Measurements from ENCODE around the gene LY86. TPM values are rescaled to one million over a fixed set of nuclear protein-coding genes. Genes with fewer than 3 reads are reported as not detected.

LY86 gene
- total RNA-seq, 3 donors from 2014 or later = 1.2 to 2.8 (median 1.6) TPM

DNA sequence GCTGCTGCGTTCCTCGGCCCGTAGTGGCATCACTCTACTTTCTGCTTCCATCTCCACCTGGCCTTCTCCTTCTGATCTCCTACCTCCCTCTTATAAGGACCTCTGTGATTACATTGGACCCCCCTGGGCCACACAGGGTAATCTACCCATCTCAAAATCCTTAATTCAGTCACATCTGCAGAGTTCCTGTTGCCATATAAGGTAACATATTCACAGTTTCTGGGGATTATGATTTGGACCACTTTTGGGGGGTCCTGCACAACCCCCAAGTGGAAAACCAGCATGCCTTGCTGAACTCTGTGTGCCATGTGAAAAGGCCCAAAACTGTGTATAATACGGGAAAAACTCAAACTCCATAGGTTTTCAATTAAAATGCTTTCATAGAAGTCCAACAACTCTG is 51.1 kb downstream of the LY86 start:
- ATAC-seq (no peak), DNase-seq (no peak)
- TF ChIP-seq, protein P1, sequence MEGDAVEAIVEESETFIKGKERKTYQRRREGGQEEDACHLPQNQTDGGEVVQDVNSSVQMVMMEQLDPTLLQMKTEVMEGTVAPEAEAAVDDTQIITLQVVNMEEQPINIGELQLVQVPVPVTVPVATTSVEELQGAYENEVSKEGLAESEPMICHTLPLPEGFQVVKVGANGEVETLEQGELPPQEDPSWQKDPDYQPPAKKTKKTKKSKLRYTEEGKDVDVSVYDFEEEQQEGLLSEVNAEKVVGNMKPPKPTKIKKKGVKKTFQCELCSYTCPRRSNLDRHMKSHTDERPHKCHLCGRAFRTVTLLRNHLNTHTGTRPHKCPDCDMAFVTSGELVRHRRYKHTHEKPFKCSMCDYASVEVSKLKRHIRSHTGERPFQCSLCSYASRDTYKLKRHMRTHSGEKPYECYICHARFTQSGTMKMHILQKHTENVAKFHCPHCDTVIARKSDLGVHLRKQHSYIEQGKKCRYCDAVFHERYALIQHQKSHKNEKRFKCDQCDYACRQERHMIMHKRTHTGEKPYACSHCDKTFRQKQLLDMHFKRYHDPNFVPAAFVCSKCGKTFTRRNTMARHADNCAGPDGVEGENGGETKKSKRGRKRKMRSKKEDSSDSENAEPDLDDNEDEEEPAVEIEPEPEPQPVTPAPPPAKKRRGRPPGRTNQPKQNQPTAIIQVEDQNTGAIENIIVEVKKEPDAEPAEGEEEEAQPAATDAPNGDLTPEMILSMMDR (IDR thresholded peaks at IDR 0.05) = no peak

DNA sequence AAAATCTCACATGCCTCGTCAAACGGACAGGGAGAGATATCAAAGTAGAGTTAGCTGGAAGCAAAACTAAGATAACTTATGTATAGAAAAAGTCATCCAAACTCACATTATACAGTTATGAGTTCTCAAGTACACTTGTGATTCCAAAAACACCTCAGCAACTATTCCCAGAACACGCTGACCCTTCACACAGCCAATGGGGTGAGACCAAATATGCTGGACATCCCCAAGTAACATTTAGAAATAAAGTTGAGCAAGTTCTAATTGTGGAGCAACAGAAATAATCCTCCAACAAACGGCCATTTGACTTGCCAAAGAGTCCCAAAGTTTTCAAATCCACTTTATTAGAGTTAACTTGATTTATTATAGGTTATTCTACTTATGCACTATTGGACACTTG is 52.4 kb downstream of the LY86 start:
- ATAC-seq (no peak), DNase-seq (no peak)
- H3K36me3 ChIP-seq (ENCODE audit: low read depth) = no peaks in the 10 kb centered on the region
- no peaks in the 10 kb centered on the region for H3K4me1 ChIP-seq (ENCODE audit: low read depth)
- H3K9me3 ChIP-seq = no peaks in the 10 kb centered on the region
- TF ChIP-seq, protein P1 (IDR thresholded peaks at IDR 0.05) = no peak
- no peak overlapping the region for H3K4me3 ChIP-seq
- intact Hi-C loops (cut with DNase I, micrococcal nuclease) = no loop called here

More for the DNA sequence above, 51.1 kb downstream of the LY86 start:
- Histone ChIP-seq H3K9me3 (no peaks in the 10 kb centered on the region), H3K4me1 (ENCODE audit: low read depth) (no peaks in the 10 kb centered on the region), H3K36me3 (ENCODE audit: low read depth) (no peaks in the 10 kb centered on the region), H3K4me3 (no peak overlapping the region)
- intact Hi-C loops (cut with DNase I, micrococcal nuclease) = no loop called here

DNA sequence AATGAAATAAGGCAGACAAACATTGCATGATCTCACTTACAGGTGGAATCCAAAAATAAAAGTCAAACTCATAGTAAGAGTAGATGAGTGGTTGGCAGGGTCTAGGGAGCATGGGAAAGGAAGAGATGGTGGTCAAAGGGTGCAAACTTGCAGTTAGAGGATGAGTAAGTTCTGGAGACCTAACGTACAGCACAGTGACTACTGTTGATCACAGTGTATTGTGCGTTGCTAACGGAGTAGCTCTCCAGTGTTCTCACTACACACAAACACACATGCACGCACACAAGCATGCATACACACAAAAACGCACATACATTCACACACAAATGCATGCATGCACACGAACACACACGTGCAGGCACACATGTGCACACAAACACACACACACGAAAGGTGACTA is 54.9 kb downstream of the LY86 start:
- H3K9me3 ChIP-seq = no peaks in the 10 kb centered on the region
- TF ChIP-seq, protein P1 (IDR thresholded peaks at IDR 0.05) = no peak
- no peak for ATAC-seq

DNA sequence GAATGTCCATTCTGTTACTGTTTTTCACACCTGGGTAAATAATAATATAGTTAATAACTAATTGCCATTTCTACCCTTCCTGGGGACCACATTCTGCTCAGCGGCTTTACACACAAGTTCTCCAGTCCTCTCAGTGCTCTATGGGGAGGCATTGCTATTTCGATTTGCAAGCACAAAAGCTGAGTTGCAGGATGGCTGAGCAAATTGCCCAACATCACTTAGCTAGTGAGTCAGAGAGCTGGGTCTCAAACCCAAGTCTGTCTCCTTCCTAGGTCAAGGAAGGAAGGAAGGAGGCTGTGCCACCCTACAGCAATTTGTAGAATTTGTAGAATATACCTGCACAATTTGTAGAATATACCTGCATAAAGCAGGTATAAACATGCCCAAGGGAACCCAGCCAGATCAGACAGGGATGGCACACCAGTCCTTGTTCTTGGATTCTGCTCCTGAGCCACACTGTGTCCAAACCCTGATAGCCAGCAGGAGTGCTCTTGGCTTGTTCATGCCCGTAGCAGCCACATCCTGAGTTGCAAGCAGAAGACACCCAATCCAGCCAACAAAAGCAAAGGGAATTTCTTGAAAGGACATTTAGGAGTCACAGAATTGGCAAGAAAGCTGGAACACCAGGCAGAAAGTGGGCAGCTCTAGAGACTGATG is 56.9 kb downstream of the LY86 start:
- ATAC-seq (no peak), DNase-seq (no peak)
- Histone ChIP-seq H3K9me3 (no peaks in the 10 kb centered on the region), H3K4me1 (ENCODE audit: low read depth) (no peaks in the 10 kb centered on the region), H3K4me3 (no peak overlapping the region), H3K36me3 (ENCODE audit: low read depth) (no peaks in the 10 kb centered on the region)
- intact Hi-C loops (cut with DNase I, micrococcal nuclease) = no loop called here
- TF ChIP-seq, protein P1 (IDR thresholded peaks at IDR 0.05) = no peak

More for the DNA sequence above, 54.9 kb downstream of the LY86 start:
- Histone ChIP-seq H3K36me3 (ENCODE audit: low read depth) (no peaks in the 10 kb centered on the region), H3K4me1 (ENCODE audit: low read depth) (no peaks in the 10 kb centered on the region), H3K4me3 (no peak overlapping the region)
- intact Hi-C loops (cut with DNase I, micrococcal nuclease) = no loop called here
- no peak for DNase-seq

DNA sequence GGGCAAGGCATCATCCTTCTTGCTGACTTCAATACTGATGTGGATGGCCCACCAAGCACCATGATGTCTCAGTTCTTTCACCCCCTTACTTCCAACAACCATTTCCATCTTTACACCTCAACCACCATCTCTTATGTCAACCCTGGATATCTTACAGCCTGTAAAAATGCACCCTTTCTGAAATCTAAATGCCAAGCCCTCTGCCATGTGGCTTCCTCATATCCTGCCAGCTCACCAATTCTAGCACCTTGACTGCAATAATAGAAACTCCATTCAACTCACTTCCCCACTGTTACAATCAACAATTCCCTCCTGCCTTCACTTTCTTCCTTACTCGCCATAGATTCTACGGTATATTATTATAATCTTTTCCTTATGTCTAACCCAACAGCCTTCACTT is 57.9 kb downstream of the LY86 start:
- no peaks in the 10 kb centered on the region for H3K36me3 ChIP-seq (ENCODE audit: low read depth)
- no peak for ATAC-seq
- TF ChIP-seq, protein P1 (IDR thresholded peaks at IDR 0.05) = no peak
- no peaks in the 10 kb centered on the region for H3K9me3 ChIP-seq
- DNase-seq = no peak
- no peak overlapping the region for H3K4me3 ChIP-seq
- intact Hi-C loops (cut with DNase I, micrococcal nuclease) = no loop called here
- no peaks in the 10 kb centered on the region for H3K4me1 ChIP-seq (ENCODE audit: low read depth)

DNA sequence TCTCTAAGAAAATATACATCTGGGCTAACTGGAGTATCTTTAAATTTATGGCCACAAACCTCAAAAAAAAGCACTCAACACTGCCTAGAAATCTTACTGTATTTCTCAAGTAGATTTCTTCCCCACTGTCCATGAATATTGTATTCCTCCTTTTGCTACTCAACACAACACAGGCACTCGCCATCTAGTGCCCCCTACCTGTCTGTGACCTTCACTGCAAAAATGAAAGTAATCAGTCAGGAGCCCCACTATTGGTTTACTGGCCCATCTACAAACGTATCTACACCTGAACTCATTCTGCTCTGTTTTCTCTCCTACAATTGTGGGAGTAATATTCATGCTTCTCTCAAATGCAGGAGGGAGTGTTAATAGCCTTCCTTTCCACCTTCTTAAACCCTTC is 58.3 kb downstream of the LY86 start:
- ATAC-seq (no peak), DNase-seq (no peak)
- TF ChIP-seq, protein P1 (IDR thresholded peaks at IDR 0.05) = no peak
- Histone ChIP-seq H3K36me3 (ENCODE audit: low read depth) (no peaks in the 10 kb centered on the region), H3K9me3 (no peaks in the 10 kb centered on the region), H3K4me3 (no peak overlapping the region), H3K4me1 (ENCODE audit: low read depth) (no peaks in the 10 kb centered on the region)
- intact Hi-C loops (cut with DNase I, micrococcal nuclease) = no loop called here

Measured in mucosa of descending colon (tissue), 3 donors.